HepG2 (cell line): ENCODE results near the gene MAPK10. TPM values are rescaled to one million over a fixed set of nuclear protein-coding genes. Genes with fewer than 3 reads are reported as not detected.
A peak's percentile ranks its signal among the peaks of the same experiment; 100 is the strongest.

ENCODE experiments used
- ATAC-seq: fragments of 200-7000 bp; cut with Tn5 transposase; 3 replicates; pipeline ENCODE4 v1.9.1; 2020; ENCODE audit warnings: mild to moderate bottlenecking, moderate library complexity
- Bru-seq: library from RNA; stranded (reverse); fragments of 400-500 nt; gene quantifications from one replicate; lab custom pipeline; 2021; lab: Mats Ljungman, UMichigan
- BruChase-seq, 2 experiments: library from RNA; stranded (reverse); fragments of 400-500 nt; gene quantifications; one replicate each; lab custom pipeline; 2021; lab: Mats Ljungman, UMichigan
- BruUV-seq: library from RNA; stranded (reverse); fragments of 400-500 nt; replicated peaks from 2 replicates; lab custom pipeline; 2021; lab: Mats Ljungman, UMichigan
- CTCF ChIA-PET: fragments of 300-600 bp; formaldehyde crosslinking; extraction: SDS; loops from one replicate; lab custom pipeline; 2021; ENCODE audit warnings: low total read pairs, inconsistent platforms, low intra/inter-chr PET ratio; lab: Yijun Ruan, JAX
- POLR2A ChIA-PET: fragments of 350-600 bp; sonication (Branson Sonifier 250); formaldehyde crosslinking; loops from one replicate; lab custom pipeline; 2020; ENCODE audit warnings: antibody characterized with exemption, inconsistent platforms; lab: Yijun Ruan, JAX
- DNase-seq: peaks from one replicate; pipeline ENCODE4 v3.0.0-alpha.2; 2015; ENCODE audit warnings: low spot score
- FAIRE-seq: peaks from 3 replicates; lab custom pipeline; 2011; peaks lifted over from hg19 to GRCh38; lab: Jason Lieb, UNC
- H2AFZ ChIP-seq: one replicate; pipeline ENCODE4 v1.6.1; 2011; ENCODE audit warnings: low read length, inconsistent platforms
- H3K27ac ChIP-seq: fragments of 300-600 bp; 3 replicates; pipeline ENCODE4 v1.8.0; 2011; ENCODE audit warnings: mixed run types, mild to moderate bottlenecking, mixed read lengths, low read length, inconsistent platforms; ENCODE audit not compliant: insufficient read depth; ENCODE audit errors: extremely low read length
- H3K27me3 ChIP-seq, 2 experiments: fragments of 200-600 bp in 1 of 2; 2 replicates in 1 of 2; 3 replicates in 1 of 2; pipeline versions ENCODE4 v1.6.0 to v1.8.0; 2011; ENCODE audit warnings: low read length in 2 of 2, mild to moderate bottlenecking in 2 of 2, moderate library complexity in 2 of 2, inconsistent platforms in 1 of 2; ENCODE audit not compliant: insufficient read depth in 2 of 2, control insufficient read depth in 1 of 2
- H3K36me3 ChIP-seq, 2 experiments: fragments of 200-600 bp in 1 of 2; replicated peaks in 1 of 2; 2 replicates in 1 of 2; 3 replicates in 1 of 2; pipeline versions ENCODE4 v1.5.1 to v1.8.0; 2011; ENCODE audit warnings: low read length in 2 of 2, inconsistent platforms in 1 of 2; ENCODE audit not compliant: insufficient read depth in 2 of 2, control insufficient read depth in 1 of 2
- H3K4me1 ChIP-seq: 2 replicates; pipeline ENCODE4 v1.5.1; 2012; ENCODE audit warnings: low read length, inconsistent platforms; ENCODE audit not compliant: insufficient read depth
- H3K4me2 ChIP-seq: 2 replicates; pipeline ENCODE4 v1.6.0; 2011; ENCODE audit warnings: low read depth, low read length, inconsistent platforms
- H3K4me3 ChIP-seq, 3 experiments: fragments of 200-600 bp in 1 of 3; sonication (generic), shearing (Covaris generic) in 1 of 3; replicated peaks in 1 of 3; 2 replicates each; pipeline ENCODE4 v1.5.1; 2011 to 2016; ENCODE audit warnings: low read length in 3 of 3, inconsistent platforms in 2 of 3, low read depth in 2 of 3, mild to moderate bottlenecking in 2 of 3, control low read depth in 1 of 3, mixed read lengths in 1 of 3; ENCODE audit not compliant: insufficient read depth in 1 of 3
- H3K79me2 ChIP-seq: one replicate; pipeline ENCODE4 v1.6.1; 2011; ENCODE audit warnings: low read length, inconsistent platforms; ENCODE audit not compliant: insufficient read depth
- H3K9ac ChIP-seq: 2 replicates; pipeline ENCODE4 v1.6.0; 2011; ENCODE audit warnings: mild to moderate bottlenecking, low read depth, low read length, inconsistent platforms; ENCODE audit not compliant: insufficient read depth
- H3K9me3 ChIP-seq: 2 replicates; pipeline ENCODE4 v1.5.1; 2012; ENCODE audit warnings: mild to moderate bottlenecking, low read length
- H4K20me1 ChIP-seq: 2 replicates; pipeline ENCODE4 v1.6.0; 2011; ENCODE audit warnings: inconsistent platforms, mild to moderate bottlenecking, low read length, moderate library complexity; ENCODE audit not compliant: insufficient read depth
- RFX5 ChIP-seq: IDR thresholded peaks from 2 replicates; pipeline ENCODE4 v1.6.1; 2011; ENCODE audit warnings: low read depth, low read length, improper control_type of control experiment
- SMYD3 ChIP-seq: sonication (generic); formaldehyde crosslinking; IDR thresholded peaks from 2 replicates; pipeline ENCODE4 v1.8.1; 2023; ENCODE audit warnings: mild to moderate bottlenecking, missing genetic modification reagents
- YEATS2 ChIP-seq: sonication (generic); formaldehyde crosslinking; IDR thresholded peaks from 2 replicates; pipeline ENCODE4 v1.4.0; 2020; ENCODE audit warnings: missing genetic modification reagents, borderline replicate concordance
- ZNF333 ChIP-seq: sonication (generic); formaldehyde crosslinking; IDR thresholded peaks from 2 replicates; pipeline ENCODE4 v1.4.0; 2020; ENCODE audit warnings: mild to moderate bottlenecking, missing genetic modification reagents, borderline replicate concordance
- ZNF768 ChIP-seq: sonication (generic); formaldehyde crosslinking; IDR thresholded peaks from 2 replicates; pipeline ENCODE4 v1.4.0; 2020; ENCODE audit warnings: missing genetic modification reagents
- WGBS: methylation state at CpG from one replicate; pipeline ENCODE4 v1.1.6; 2017; ENCODE audit warnings: low lambda C conversion rate; 5-methylcytosine and 5-hydroxymethylcytosine counted together
- in situ Hi-C: cut with HindIII; loops from 2 replicates; pipeline ENCODE4 v1.10.0; 2017; ENCODE audit warnings: low pct_unique_long_range_greater_than_20kb; ENCODE audit not compliant: extremely low pct_ligation_motif_present
- intact Hi-C: fragments of 100-400 bp; cut with micrococcal nuclease; formaldehyde crosslinking; loops from one replicate; pipeline ENCODE4 v1.10.0; 2022; ENCODE audit not compliant: unreplicated experiment
- long read RNA-seq, 2 experiments: library from RNA in 1 of 2; library from polyadenylated mRNA in 1 of 2; stranded (forward) in 1 of 2; unstranded in 1 of 2; transcript quantifications; one replicate each; pipeline ENCODE4 v2.0.0, GENCODE V29; 2019 to 2022
- polyA minus RNA-seq, 3 experiments: library from RNA; depleted of rRNA, polyadenylated mRNA; stranded (reverse); fragments of >200 nt; gene quantifications; 2 replicates each; pipeline ENCODE4 v1.2.3, GENCODE V29; 2011; ENCODE audit warnings: low replicate concordance in 1 of 3
- polyA plus RNA-seq, 8 experiments: library from polyadenylated mRNA; depleted of rRNA in 3 of 8; stranded (reverse) in 7 of 8; unstranded in 1 of 8; fragments of >200 nt; fragmentation: Illumina TruSeq in 4 of 8; extraction: Trizol in 4 of 8; gene quantifications; 2 replicates each; pipeline versions ENCODE4 v1.2.1 to v1.2.3, GENCODE V29; 2011 to 2016; ENCODE audit warnings: low read depth in 4 of 8, missing spikeins in 1 of 8, mixed read lengths in 1 of 8; ENCODE audit not compliant: insufficient read depth in 1 of 8
- total RNA-seq, 5 experiments: library from RNA; depleted of rRNA; stranded (reverse); fragments of >200 nt; fragmentation: Illumina TruSeq; extraction: Trizol; gene quantifications; 2 replicates each; pipeline ENCODE4 v1.2.3, GENCODE V29; 2016; ENCODE audit warnings: low read depth in 1 of 5

The MAPK10 gene
- total RNA-seq (2016; rRNA removed; fragmentation: Illumina TruSeq; extraction: Trizol), result not detected in 2 replicates
- not detected in 2 replicates for total RNA-seq (2016; cell fraction: cytosol; rRNA removed; fragmentation: Illumina TruSeq; extraction: Trizol; ENCODE audit: low read depth)
- not detected in 2 replicates for total RNA-seq (2016; cell fraction: insoluble cytoplasmic fraction; rRNA removed; fragmentation: Illumina TruSeq; extraction: Trizol)
- total RNA-seq (2016; cell fraction: membrane; rRNA removed; fragmentation: Illumina TruSeq; extraction: Trizol), result not detected in 2 replicates
- not detected in 2 replicates for total RNA-seq (2016; cell fraction: nucleus; rRNA removed; fragmentation: Illumina TruSeq; extraction: Trizol)
- polyA plus RNA-seq (2011; rRNA removed), result not detected in 2 replicates
- polyA plus RNA-seq (2011; cell fraction: cytosol; rRNA removed), result not detected in 2 replicates
- polyA plus RNA-seq (2011; cell fraction: nucleus; rRNA removed), result not detected in 2 replicates
- not detected in 2 replicates for polyA plus RNA-seq (2012)
- polyA plus RNA-seq (2016; cell fraction: cytosol; fragmentation: Illumina TruSeq; extraction: Trizol; ENCODE audit: low read depth), result 0.14 TPM in 1 of 2 replicates, not detected in the other
- polyA plus RNA-seq (2016; cell fraction: insoluble cytoplasmic fraction; fragmentation: Illumina TruSeq; extraction: Trizol; ENCODE audit: low read depth), result not detected in 2 replicates
- polyA plus RNA-seq (2016; cell fraction: membrane; fragmentation: Illumina TruSeq; extraction: Trizol; ENCODE audit: low read depth), result not detected in 2 replicates
- polyA plus RNA-seq (2016; cell fraction: nucleus; fragmentation: Illumina TruSeq; extraction: Trizol; ENCODE audit: insufficient read depth, low read depth), result not detected in 2 replicates
- 1.7 TPM in 1 of 2 replicates, not detected in the other for polyA minus RNA-seq (2011; rRNA and poly(A)+ RNA removed; ENCODE audit: low replicate concordance)
- not detected in 2 replicates for polyA minus RNA-seq (2011; cell fraction: cytosol; rRNA and poly(A)+ RNA removed)
- polyA minus RNA-seq (2011; cell fraction: nucleus; rRNA and poly(A)+ RNA removed), result not detected in 2 replicates
- percentile 5 among the genes with signal in this experiment for Bru-seq, nascent RNA
- percentile 5 among the genes with signal in this experiment for BruChase-seq, experiment 1, labeled RNA remaining after a 6-hour chase
- BruChase-seq, experiment 2, labeled RNA remaining after a 2-hour chase, result percentile 4 among the genes with signal in this experiment
- long read RNA-seq, experiment 1, result 0 reads
- long read RNA-seq, experiment 2, result 0 reads

DNA sequence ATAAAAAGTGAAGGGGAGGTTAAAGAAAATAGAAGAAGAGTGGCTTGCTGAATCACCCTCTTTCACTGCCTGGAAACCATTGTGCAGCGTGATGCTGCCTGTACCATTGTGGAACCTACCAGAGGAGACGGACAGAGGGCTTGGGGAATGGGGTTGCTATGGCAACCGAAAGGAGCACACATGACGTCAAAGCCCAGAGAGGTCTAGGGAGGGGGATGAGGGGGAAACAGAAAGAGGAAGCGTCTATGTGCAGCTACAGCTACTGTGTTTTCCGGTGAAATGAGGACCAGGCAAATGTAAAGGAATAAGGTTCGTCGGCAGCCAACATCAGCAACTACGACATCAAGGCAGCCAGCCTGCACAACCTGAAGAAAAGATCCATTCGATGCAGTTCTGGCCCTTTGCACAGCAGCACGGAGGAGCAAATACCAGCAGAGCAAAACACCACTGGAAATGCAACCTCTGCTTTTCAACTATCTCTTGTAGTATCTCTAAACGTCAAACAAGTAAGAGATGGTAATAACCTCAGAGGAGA is at the start of gene MAPK10:
TSS of gene MAPK10 (minus strand) at position 110 of the 535 bp plus-strand sequence.
- Histone ChIP-seq H3K4me1 (no peaks in the 10 kb centered on the region), H3K27me3 (no peaks in the 10 kb centered on the region), H3K9me3 (no peaks in the 10 kb centered on the region), H3K9ac (no peak within 1 kb of the TSS), H3K4me2 (no peak within 1 kb of the TSS), H3K79me2 (no peaks in the 10 kb centered on the region), H4K20me1 (no peaks in the 10 kb centered on the region), H2AFZ (no peak within 1 kb of the TSS), H3K27ac (no peak within 1 kb of the TSS), H3K4me3 (no peak within 1 kb of the TSS), H3K36me3 (no peaks in the 10 kb centered on the region)
- CTCF ChIA-PET, result no interaction called here
- DNase-seq (no peak), ATAC-seq (no peak), FAIRE-seq (no peak)
- TF ChIP-seq ZNF333 (CRISPR knock-in tag) (no peak), YEATS2 (no peak), SMYD3 (CRISPR knock-in tag) (no peak), RFX5 (peak; percentile 19; the same call in 1 of the 2 replicates), ZNF768 (CRISPR knock-in tag) (no peak)
- intact Hi-C loops (no loop called here), in situ Hi-C loops (no loop called here)
- WGBS, result under 1% methylated on average over 12 of the region's 12 CpGs
- BruUV-seq, result no TSS peak
- POLR2A ChIA-PET, result no interaction called here
